HEK293 (cell line): ENCODE data around the gene ERMP1.

Experiments used
- TCF7L2 ChIP-seq: IDR thresholded peaks from 2 replicates; pipeline ENCODE4 v1.6.1; 2011; ENCODE audit warnings: low read depth, mild to moderate bottlenecking, inconsistent platforms, low read length, moderate library complexity, borderline replicate concordance
- ZBTB7A ChIP-seq: fragments of 450-650 bp; formaldehyde crosslinking; IDR thresholded peaks from 2 replicates; pipeline ENCODE4 v1.5.1; 2016; ENCODE audit warnings: low read depth, missing biosample characterization, missing genetic modification characterization
- ZNF214 ChIP-seq: fragments of 450-650 bp; formaldehyde crosslinking; IDR thresholded peaks from 2 replicates; pipeline ENCODE4 v1.5.1; 2017; ENCODE audit warnings: missing biosample characterization, mild to moderate bottlenecking, missing genetic modification characterization, borderline replicate concordance
- ZNF239 ChIP-seq: fragments of 450-650 bp; formaldehyde crosslinking; IDR thresholded peaks from 2 replicates; pipeline ENCODE4 v1.5.1; 2016; ENCODE audit warnings: missing biosample characterization, missing genetic modification characterization
- ZNF335 ChIP-seq: fragments of 450-650 bp; formaldehyde crosslinking; conservative IDR thresholded peaks from 2 replicates; pipeline ENCODE4 v1.5.1; 2016; ENCODE audit warnings: missing biosample characterization, missing genetic modification characterization
- TF ChIP-seq, protein P1 (sequence below): sonication (generic); formaldehyde crosslinking; IDR thresholded peaks from 2 replicates; pipeline ENCODE4 v1.8.1; 2022; ENCODE audit warnings: mild to moderate bottlenecking, moderate library complexity, missing genetic modification reagents
- TF ChIP-seq, protein P2 (sequence below): fragments of 450-650 bp; formaldehyde crosslinking; IDR thresholded peaks from 2 replicates; pipeline ENCODE4 v1.5.1; 2016; ENCODE audit warnings: missing biosample characterization, missing genetic modification characterization
- TF ChIP-seq, protein P3 (sequence below): fragments of 450-650 bp; formaldehyde crosslinking; IDR thresholded peaks from 2 replicates; pipeline ENCODE4 v1.5.1; 2017; ENCODE audit warnings: missing biosample characterization, mild to moderate bottlenecking, missing genetic modification characterization, moderate library complexity

DNA sequence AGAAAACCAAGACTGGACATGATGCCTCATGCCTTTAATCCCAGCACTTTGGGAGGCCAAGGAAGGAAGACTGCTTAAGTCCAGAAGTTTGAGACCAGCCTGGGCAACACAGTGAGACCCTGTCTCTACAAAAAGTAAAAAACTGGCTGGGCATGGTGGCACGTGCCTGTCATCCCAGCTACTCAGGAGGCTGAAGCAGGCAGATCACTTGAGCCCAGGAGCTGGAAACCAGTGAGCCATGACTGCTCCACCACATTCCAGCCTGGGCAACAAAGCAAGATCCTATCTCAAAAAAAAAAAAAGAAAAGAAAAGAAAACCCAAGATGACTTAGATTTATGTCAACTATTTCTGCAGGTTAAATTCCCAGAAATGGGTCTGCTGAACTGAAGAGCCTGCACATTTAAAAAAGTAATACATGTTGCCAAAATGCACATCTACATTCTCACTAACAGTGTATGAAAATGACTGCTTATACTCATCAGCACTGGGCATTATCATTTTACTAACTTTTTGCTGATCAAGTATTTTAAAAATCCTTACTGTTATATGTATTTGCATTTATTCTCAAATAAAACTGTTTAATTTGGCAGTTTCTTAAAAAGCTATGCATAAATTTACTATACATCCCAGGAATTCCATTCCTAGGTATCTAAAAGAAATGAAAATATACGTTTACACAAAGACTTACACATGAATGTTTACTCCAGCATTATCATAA is 14.3 kb downstream of the ERMP1 start:
- TF ChIP-seq, protein P1, sequence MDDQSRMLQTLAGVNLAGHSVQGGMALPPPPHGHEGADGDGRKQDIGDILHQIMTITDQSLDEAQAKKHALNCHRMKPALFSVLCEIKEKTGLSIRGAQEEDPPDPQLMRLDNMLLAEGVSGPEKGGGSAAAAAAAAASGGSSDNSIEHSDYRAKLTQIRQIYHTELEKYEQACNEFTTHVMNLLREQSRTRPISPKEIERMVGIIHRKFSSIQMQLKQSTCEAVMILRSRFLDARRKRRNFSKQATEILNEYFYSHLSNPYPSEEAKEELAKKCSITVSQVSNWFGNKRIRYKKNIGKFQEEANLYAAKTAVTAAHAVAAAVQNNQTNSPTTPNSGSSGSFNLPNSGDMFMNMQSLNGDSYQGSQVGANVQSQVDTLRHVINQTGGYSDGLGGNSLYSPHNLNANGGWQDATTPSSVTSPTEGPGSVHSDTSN (CRISPR knock-in tag), result no peak
- TF ChIP-seq, protein P2, sequence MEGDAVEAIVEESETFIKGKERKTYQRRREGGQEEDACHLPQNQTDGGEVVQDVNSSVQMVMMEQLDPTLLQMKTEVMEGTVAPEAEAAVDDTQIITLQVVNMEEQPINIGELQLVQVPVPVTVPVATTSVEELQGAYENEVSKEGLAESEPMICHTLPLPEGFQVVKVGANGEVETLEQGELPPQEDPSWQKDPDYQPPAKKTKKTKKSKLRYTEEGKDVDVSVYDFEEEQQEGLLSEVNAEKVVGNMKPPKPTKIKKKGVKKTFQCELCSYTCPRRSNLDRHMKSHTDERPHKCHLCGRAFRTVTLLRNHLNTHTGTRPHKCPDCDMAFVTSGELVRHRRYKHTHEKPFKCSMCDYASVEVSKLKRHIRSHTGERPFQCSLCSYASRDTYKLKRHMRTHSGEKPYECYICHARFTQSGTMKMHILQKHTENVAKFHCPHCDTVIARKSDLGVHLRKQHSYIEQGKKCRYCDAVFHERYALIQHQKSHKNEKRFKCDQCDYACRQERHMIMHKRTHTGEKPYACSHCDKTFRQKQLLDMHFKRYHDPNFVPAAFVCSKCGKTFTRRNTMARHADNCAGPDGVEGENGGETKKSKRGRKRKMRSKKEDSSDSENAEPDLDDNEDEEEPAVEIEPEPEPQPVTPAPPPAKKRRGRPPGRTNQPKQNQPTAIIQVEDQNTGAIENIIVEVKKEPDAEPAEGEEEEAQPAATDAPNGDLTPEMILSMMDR, result no peak
- TF ChIP-seq TCF7L2, result no peak
- no peak for TF ChIP-seq ZNF214 (tag by site-specific recombination)
- TF ChIP-seq, protein P3, sequence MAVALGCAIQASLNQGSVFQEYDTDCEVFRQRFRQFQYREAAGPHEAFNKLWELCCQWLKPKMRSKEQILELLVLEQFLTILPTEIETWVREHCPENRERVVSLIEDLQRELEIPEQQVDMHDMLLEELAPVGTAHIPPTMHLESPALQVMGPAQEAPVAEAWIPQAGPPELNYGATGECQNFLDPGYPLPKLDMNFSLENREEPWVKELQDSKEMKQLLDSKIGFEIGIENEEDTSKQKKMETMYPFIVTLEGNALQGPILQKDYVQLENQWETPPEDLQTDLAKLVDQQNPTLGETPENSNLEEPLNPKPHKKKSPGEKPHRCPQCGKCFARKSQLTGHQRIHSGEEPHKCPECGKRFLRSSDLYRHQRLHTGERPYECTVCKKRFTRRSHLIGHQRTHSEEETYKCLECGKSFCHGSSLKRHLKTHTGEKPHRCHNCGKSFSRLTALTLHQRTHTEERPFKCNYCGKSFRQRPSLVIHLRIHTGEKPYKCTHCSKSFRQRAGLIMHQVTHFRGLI (tag by site-specific recombination), result no peak
- TF ChIP-seq ZNF239 (tag by site-specific recombination), result no peak
- TF ChIP-seq ZBTB7A (tag by site-specific recombination), result no peak
- no peak for TF ChIP-seq ZNF335
